ENCODE results near the gene IL1RAPL2.

DNA sequence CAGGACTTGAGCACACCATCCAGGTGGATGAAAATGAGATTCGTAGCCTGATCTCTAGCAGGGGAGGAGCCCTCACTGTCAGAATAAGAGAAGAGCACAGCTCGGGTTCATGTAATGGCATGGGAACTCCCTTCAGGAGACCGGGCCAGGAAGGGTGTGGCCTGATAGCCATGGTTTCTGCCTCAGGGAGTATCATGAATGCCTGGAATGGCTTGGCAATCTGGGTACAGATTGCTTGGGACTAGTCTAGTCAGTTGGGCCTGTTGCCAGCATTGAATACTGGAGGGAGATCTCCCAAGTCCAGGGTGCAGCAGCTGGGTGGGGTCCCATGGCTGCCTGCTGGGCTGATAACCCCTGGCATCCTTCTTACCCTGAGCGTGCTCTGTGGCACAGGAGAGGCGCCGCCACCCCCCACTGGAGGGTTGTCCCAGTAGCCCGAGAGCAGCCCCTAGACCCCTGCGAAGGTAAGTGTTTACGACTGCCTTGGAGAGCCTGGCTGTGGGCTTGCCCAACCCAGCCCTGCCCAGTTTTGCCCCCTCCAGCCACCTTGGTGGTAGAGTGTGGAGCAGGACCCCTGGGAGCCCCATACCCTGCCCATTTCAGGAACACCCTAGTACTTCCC lies 355.7 kb downstream of the IL1RAPL2 start:
- TF ChIP-seq CTCF (IDR thresholded peaks at IDR 0.05) (no peak), POLR2A (IDR thresholded peaks at IDR 0.05) (no peak)

Measured in heart left ventricle (tissue), 13 donors.